ENCODE results near the gene SHE.

- TF ChIP-seq CTCF (IDR thresholded peaks at IDR 0.05) (no peak), POLR2A (IDR thresholded peaks at IDR 0.05) (no peak)
Observed at GRCh38 chr1:154446789-154447188, 55.4 kb downstream of the SHE start.
